Testis (tissue), 3 donors: ENCODE results near the gene KIF6. TPM values are rescaled to one million over a fixed set of nuclear protein-coding genes. Genes with fewer than 3 reads are reported as not detected.
"Not testable (repeated sequence)": the region's sequence is repeated elsewhere in the genome, so short reads cannot be mapped to it uniquely, and the experiment has no call there.

Source experiments
- DNase-seq: peaks from one replicate; pipeline ENCODE4 v3.0.0-alpha.2; 2019
- H3K27ac ChIP-seq, 2 donors: fragments of 200-600 bp; sonication (generic); one replicate each; pipeline ENCODE4 v1.5.1; 2019
- H3K27me3 ChIP-seq: fragments of 200-600 bp; sonication (generic); one replicate; pipeline ENCODE4 v1.5.1; 2019
- H3K36me3 ChIP-seq: fragments of 200-600 bp; sonication (generic); one replicate; pipeline ENCODE4 v1.5.1; 2017; ENCODE audit warnings: low read depth; ENCODE audit errors: missing control alignments
- H3K4me1 ChIP-seq: fragments of 200-600 bp; sonication (generic); one replicate; pipeline ENCODE4 v1.5.1; 2019
- H3K4me3 ChIP-seq, 2 donors: fragments of 200-600 bp; sonication (generic); one replicate each; pipeline ENCODE4 v1.5.1; 2017 to 2019
- H3K9me3 ChIP-seq: fragments of 200-600 bp; sonication (generic); one replicate; pipeline ENCODE4 v1.5.1; 2017
- POLR2A ChIP-seq: fragments of 450-650 bp; IDR thresholded peaks from one replicate; pipeline ENCODE4 v1.6.1; 2017; ENCODE audit warnings: antibody characterized with exemption, mild to moderate bottlenecking, moderate library complexity
- WGBS, 2 donors: methylation state at CpG; one replicate each; pipeline ENCODE4 v1.1.5; 2018; 5-methylcytosine and 5-hydroxymethylcytosine counted together
- intact Hi-C: fragments of 100-400 bp; cut with DNase I; formaldehyde crosslinking; loops from one replicate; pipeline ENCODE4 v1.15.1; 2023; ENCODE audit warnings: low total_unique reads
- polyA plus RNA-seq: library from polyadenylated mRNA; stranded (reverse); fragments of 350-450 nt; fragmentation: Illumina TruSeq; extraction: RNeasy Lipid Tissue Mini Kit (QIAGEN cat#74804); gene quantifications from one replicate; pipeline ENCODE4 v1.2.3, GENCODE V29; 2014; ENCODE audit warnings: low read depth, low replicate concordance; ENCODE audit not compliant: insufficient read depth
- total RNA-seq, 2 donors: library from RNA; depleted of rRNA; stranded (reverse); fragments of >200 nt; gene quantifications; one replicate each; pipeline ENCODE4 v1.2.3, GENCODE V29; 2016
- TF ChIP-seq, protein P1 (sequence below), 3 experiments: fragments of 450-650 bp in 2 of 3; fragments of 200-600 bp in 1 of 3; sonication (generic) in 1 of 3; IDR thresholded peaks; one replicate each; pipeline ENCODE4 v1.5.1; 2016 to 2019; ENCODE audit warnings: antibody characterized with exemption in 3 of 3, mild to moderate bottlenecking in 2 of 3, moderate library complexity in 1 of 3

Gene KIF6
- total and polyA plus RNA-seq, 3 donors from 2014 or later = 4.2 to 12.0 (median 6.3) TPM

DNA sequence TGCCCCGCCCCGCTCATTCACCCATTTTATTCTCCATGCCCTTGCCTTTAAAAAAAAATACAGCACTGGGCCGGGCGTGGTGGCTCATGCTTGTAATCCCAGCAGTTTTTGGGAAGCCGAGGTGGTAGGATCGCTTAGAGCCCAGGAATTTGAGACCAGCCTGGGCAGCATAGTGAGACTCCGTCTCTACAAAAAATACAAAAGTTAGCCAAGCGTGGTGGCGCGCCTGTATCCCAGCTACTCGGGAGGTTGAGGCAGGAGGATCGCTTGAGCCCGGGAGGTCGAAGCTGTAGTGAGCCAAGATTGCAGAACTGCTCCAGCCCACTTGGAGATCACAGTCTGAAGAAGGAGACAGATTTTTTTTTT, 407 bp upstream of the KIF6 start:
- peak overlapping the region; percentile 75 to 94 for H3K4me3 ChIP-seq
- no peak overlapping the region for H3K27ac ChIP-seq
- DNase-seq = no peak
- TF ChIP-seq POLR2A = no peak
- TF ChIP-seq, protein P1, sequence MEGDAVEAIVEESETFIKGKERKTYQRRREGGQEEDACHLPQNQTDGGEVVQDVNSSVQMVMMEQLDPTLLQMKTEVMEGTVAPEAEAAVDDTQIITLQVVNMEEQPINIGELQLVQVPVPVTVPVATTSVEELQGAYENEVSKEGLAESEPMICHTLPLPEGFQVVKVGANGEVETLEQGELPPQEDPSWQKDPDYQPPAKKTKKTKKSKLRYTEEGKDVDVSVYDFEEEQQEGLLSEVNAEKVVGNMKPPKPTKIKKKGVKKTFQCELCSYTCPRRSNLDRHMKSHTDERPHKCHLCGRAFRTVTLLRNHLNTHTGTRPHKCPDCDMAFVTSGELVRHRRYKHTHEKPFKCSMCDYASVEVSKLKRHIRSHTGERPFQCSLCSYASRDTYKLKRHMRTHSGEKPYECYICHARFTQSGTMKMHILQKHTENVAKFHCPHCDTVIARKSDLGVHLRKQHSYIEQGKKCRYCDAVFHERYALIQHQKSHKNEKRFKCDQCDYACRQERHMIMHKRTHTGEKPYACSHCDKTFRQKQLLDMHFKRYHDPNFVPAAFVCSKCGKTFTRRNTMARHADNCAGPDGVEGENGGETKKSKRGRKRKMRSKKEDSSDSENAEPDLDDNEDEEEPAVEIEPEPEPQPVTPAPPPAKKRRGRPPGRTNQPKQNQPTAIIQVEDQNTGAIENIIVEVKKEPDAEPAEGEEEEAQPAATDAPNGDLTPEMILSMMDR (IDR thresholded peaks at IDR 0.05) = no peak
- intact Hi-C loops = no loop called here
- no peaks in the 10 kb centered on the region for H3K9me3 ChIP-seq
- H3K36me3 ChIP-seq = no peaks in the 10 kb centered on the region
- no peaks in the 10 kb centered on the region for H3K4me1 ChIP-seq
- 48 to 53% methylated on average over 12 to 14 of the region's 14 CpGs for WGBS, 2 donors
- H3K27me3 ChIP-seq = no peaks in the 10 kb centered on the region

DNA sequence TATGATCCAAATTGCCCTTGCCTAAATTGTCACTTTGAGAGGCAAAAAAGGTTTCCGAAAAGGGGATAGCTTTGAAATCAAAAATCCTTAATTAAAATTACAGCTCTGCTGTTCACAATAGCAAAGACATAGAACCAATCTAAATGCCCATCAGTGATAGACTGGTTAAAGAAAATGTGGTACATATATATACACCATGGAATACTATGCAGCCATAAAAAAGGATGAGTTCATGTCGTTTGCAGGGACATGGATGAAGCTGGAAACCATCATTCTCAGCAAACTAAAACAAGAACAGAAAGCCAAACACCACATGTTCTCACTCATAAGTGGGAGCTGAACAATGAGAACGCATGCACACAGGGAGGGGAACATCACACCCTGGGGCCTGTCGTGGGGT, 1.9 kb downstream of the KIF6 start:
- H3K27ac ChIP-seq, intact Hi-C loops, DNase-seq, H3K36me3 ChIP-seq, H3K27me3 ChIP-seq, H3K9me3 ChIP-seq, H3K4me1 ChIP-seq, H3K4me3 ChIP-seq: not testable (repeated sequence)
- 63 to 76% methylated on average over 4 of the region's 4 CpGs for WGBS, 2 donors

DNA sequence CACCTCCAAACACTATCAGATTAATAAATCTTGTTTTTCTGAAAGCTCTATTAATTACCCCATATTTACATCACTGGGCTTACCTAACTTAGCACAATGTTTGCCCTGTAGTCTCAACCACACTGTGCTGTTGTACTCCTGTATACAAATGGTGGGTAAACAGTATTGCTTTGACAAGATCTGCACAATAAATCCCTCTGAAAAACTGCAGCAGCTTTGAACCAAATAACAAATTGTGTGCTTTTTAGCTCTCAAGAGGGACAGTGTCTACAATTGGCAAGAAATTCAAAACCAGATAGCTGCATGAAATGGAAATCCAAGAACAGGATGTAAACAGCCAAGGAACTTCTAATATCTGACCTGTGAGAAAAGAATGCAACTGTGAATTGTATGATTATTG, 10.4 kb downstream of the KIF6 start:
- intact Hi-C loops = no loop called here
- H3K27me3 ChIP-seq = no peaks in the 10 kb centered on the region
- H3K4me1 ChIP-seq = no peaks in the 10 kb centered on the region
- H3K9me3 ChIP-seq = no peaks in the 10 kb centered on the region
- H3K36me3 ChIP-seq = no peaks in the 10 kb centered on the region
- no peak for DNase-seq
- H3K4me3 ChIP-seq = no peak overlapping the region
- TF ChIP-seq, protein P1 (IDR thresholded peaks at IDR 0.05) = no peak
- no peak for TF ChIP-seq POLR2A
- H3K27ac ChIP-seq = no peak overlapping the region

DNA sequence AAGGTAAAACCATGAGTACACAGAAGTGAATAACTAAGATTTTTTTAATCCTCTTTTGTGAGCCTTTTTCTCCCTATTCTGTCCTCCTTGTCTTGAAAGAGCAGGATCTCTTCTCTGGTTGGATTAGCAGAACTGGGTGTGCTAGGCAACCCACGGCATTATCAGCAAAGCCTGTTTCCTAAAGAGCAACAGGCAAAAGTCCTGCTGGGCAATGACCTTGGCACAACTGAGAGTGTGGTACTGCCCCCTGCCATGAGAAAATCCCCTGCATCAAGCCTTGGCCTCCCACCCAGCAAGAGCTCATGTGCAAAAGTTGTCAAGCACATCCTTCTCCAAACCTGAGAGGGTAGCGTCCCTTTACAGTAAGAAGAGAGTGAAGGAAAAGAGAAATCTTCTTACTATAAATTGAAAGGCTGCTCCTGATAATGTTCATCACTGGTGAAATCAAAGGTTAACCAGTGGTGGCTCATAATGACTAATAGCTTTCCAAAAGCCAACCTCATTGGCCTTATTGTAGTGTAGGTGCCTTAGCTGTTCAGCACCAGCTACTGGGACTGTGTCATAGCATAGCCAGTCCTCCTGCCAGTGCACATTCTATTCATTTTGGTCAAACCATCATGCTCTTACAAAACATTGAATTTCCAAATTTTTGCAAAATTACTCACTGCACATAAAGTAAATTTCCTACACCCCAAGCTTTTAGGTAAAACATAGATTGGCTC, 17.1 kb downstream of the KIF6 start:
- H3K4me3 ChIP-seq = no peak overlapping the region
- H3K27me3 ChIP-seq = no peaks in the 10 kb centered on the region
- H3K4me1 ChIP-seq = no peaks in the 10 kb centered on the region
- TF ChIP-seq, protein P1 (IDR thresholded peaks at IDR 0.05) = no peak
- TF ChIP-seq POLR2A = no peak
- no peak overlapping the region for H3K27ac ChIP-seq
- 74 to 80% methylated on average over 2 of the region's 2 CpGs for WGBS, 2 donors
- no peak for DNase-seq
- intact Hi-C loops = no loop called here
- no peaks in the 10 kb centered on the region for H3K36me3 ChIP-seq
- no peaks in the 10 kb centered on the region for H3K9me3 ChIP-seq

DNA sequence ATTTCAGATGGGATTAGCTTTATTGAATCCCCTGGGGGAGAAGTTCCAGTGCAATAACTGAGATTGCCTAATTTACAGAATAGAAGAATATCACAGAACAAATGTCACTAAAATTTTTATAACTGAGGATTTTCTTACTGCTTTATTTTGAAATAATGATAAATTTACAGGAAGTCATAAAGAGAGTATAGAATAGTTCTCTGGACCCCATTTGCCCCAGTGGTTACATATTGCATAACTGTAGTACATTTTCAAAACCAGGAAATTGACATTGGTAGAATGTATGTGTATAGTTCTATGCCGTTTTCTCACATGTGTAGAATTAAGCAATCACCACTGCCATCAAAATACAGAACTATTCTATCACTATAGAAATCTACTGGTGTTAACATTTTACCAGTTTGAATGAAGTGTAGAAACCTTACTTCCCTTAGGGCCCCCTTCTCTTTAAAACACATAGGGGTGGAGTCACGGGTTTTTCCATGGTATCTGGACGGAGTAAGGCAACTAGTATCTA, 18.3 kb downstream of the KIF6 start:
- Histone ChIP-seq H3K4me3 (no peak overlapping the region), H3K27me3 (no peaks in the 10 kb centered on the region), H3K36me3 (no peaks in the 10 kb centered on the region), H3K27ac (no peak overlapping the region), H3K4me1 (no peaks in the 10 kb centered on the region), H3K9me3 (no peaks in the 10 kb centered on the region)
- WGBS, 2 donors = 60 to 78% methylated on average over 3 of the region's 3 CpGs
- DNase-seq = no peak
- intact Hi-C loops = no loop called here
- TF ChIP-seq POLR2A = no peak
- TF ChIP-seq, protein P1 (IDR thresholded peaks at IDR 0.05) = no peak
